BLaER1 (cell line): Measurements from ENCODE around the gene IRGC.
A peak's percentile ranks its signal among the peaks of the same experiment; 100 is the strongest.

ENCODE experiments used
- H3K27ac ChIP-seq: shearing (Covaris generic); formaldehyde crosslinking; 2 replicates; pipeline ENCODE4 v1.8.1; 2022
- H3K27me3 ChIP-seq: shearing (Covaris generic); formaldehyde crosslinking; 2 replicates; pipeline ENCODE4 v1.8.1; 2022
- H3K36me3 ChIP-seq: shearing (Covaris generic); formaldehyde crosslinking; 2 replicates; pipeline ENCODE4 v1.8.1; 2022
- H3K4me1 ChIP-seq: shearing (Covaris generic); formaldehyde crosslinking; 2 replicates; pipeline ENCODE4 v1.8.1; 2022
- H3K4me2 ChIP-seq: shearing (Covaris generic); formaldehyde crosslinking; 2 replicates; pipeline ENCODE4 v1.8.1; 2022
- H3K4me3 ChIP-seq: shearing (Covaris generic); formaldehyde crosslinking; 2 replicates; pipeline ENCODE4 v1.8.1; 2022
- H3K9ac ChIP-seq: shearing (Covaris generic); formaldehyde crosslinking; 2 replicates; pipeline ENCODE4 v1.8.1; 2022
- H3K9me3 ChIP-seq: shearing (Covaris generic); formaldehyde crosslinking; 2 replicates; pipeline ENCODE4 v1.8.1; 2022
- H4K20me1 ChIP-seq: shearing (Covaris generic); formaldehyde crosslinking; 2 replicates; pipeline ENCODE4 v1.8.1; 2022
- Cebpa-rat ChIP-seq: shearing (Covaris generic); IDR thresholded peaks from 2 replicates; pipeline ENCODE4 v1.8.1; 2022

The IRGC gene

DNA sequence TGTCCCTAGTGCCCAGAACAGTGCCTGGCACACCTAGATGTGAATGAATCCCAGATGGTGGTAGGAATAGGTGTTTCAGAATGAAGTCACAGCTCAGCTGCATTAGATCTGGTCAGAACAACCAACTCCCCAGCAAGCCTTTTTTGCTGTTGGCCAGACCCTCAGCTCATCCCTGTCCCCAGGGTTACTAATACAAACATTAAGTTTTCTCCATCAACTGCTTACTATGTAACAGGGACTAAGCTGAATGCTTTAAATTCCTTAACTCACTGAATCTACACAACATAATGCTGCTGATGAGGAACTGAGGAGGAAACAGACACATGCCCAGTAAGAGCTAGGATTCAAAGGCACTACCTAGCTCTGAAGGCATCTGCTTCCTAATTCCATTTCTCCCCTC lies 20.1 kb downstream of the IRGC start:
- peaks cover 25% of the 10 kb centered on the region for H3K4me1 ChIP-seq
- no peaks in the 10 kb centered on the region for H4K20me1 ChIP-seq
- H3K27ac ChIP-seq: no peak overlapping the region
- TF ChIP-seq Cebpa-rat: no peak
- H3K9ac ChIP-seq: no peak overlapping the region
- H3K4me3 ChIP-seq: no peak overlapping the region
- H3K27me3 ChIP-seq: no peaks in the 10 kb centered on the region
- no peak overlapping the region for H3K4me2 ChIP-seq
- H3K36me3 ChIP-seq: peaks cover 100% of the 10 kb centered on the region
- H3K9me3 ChIP-seq: no peaks in the 10 kb centered on the region

- peaks cover 100% of the 10 kb centered on the region for H3K36me3 ChIP-seq
- no peaks in the 10 kb centered on the region for H3K9me3 ChIP-seq
- no peak overlapping the region for H3K9ac ChIP-seq
- no peaks in the 10 kb centered on the region; the same call in 1 of the 2 replicates for H3K27me3 ChIP-seq
- no peak overlapping the region for H3K27ac ChIP-seq
- no peaks in the 10 kb centered on the region for H4K20me1 ChIP-seq
- H3K4me2 ChIP-seq: no peak overlapping the region
- H3K4me3 ChIP-seq: no peak overlapping the region
- no peak for TF ChIP-seq Cebpa-rat
- no peaks in the 10 kb centered on the region for H3K4me1 ChIP-seq
Measured at GRCh38 chr19:43738780-43739211, 22.9 kb downstream of the IRGC start.

GRCh38 chr19:43739439-43740235 lies 23.8 kb downstream of the IRGC start:
- Histone ChIP-seq H3K27ac (no peak overlapping the region), H3K4me1 (no peaks in the 10 kb centered on the region), H3K4me2 (no peak overlapping the region), H3K9me3 (no peaks in the 10 kb centered on the region), H4K20me1 (no peaks in the 10 kb centered on the region), H3K9ac (no peak overlapping the region), H3K4me3 (no peak overlapping the region), H3K36me3 (peaks cover 100% of the 10 kb centered on the region), H3K27me3 (no peaks in the 10 kb centered on the region; the same call in 1 of the 2 replicates)
- TF ChIP-seq Cebpa-rat: no peak

DNA sequence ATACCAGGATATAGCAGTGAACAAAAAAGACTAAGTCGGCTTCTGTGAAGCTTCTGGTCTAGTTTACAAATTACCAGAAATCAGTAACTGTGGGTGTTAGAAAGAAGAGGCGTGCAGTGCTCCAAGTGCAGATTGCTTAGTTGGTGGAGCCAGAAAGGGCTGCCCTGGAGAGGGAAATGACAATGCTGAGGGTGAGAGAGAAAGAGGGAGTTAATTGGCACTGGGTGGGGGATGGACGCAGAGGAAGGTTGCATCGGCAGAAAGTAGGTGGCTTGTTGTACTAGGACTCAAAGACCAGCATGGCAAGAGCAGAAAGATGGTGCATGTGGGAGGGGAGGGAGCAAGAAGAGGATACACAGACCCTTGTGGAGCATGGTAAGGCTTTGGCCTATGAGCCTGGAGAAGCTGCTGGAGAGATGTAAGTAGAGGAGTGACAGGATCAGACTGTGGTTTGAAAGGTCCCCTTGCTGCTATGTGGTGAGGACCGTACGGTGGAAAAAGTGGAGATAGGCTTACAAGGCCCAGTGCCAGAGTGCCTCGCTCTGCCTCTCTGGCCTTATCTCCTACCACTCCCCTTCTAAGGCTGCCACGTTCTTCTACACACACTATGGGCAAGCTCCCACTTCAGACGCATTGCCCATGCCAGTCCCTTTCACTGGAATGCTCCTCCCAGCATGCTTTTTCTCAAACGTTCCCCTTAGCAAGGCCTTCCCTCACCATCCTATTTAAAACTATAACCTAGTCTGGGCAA lies 25.4 kb downstream of the IRGC start:
- Histone ChIP-seq H3K4me3 (no peak overlapping the region), H3K27me3 (no peaks in the 10 kb centered on the region; the same call in 1 of the 2 replicates), H3K36me3 (peaks cover 100% of the 10 kb centered on the region), H3K4me2 (no peak overlapping the region), H4K20me1 (no peaks in the 10 kb centered on the region), H3K4me1 (no peaks in the 10 kb centered on the region), H3K9ac (no peak overlapping the region), H3K9me3 (no peaks in the 10 kb centered on the region), H3K27ac (no peak overlapping the region)
- TF ChIP-seq Cebpa-rat: no peak

- no peak overlapping the region for H3K9ac ChIP-seq
- H4K20me1 ChIP-seq: no peaks in the 10 kb centered on the region
- H3K36me3 ChIP-seq: peaks cover 100% of the 10 kb centered on the region
- no peak for TF ChIP-seq Cebpa-rat
- H3K4me1 ChIP-seq: peaks cover 9% of the 10 kb centered on the region
- H3K27ac ChIP-seq: no peak overlapping the region
- no peak overlapping the region for H3K4me3 ChIP-seq
- no peak overlapping the region for H3K4me2 ChIP-seq
- no peaks in the 10 kb centered on the region; the same call in 1 of the 2 replicates for H3K27me3 ChIP-seq
- no peaks in the 10 kb centered on the region for H3K9me3 ChIP-seq
Measured at GRCh38 chr19:43743059-43743458, 27.2 kb downstream of the IRGC start.

DNA sequence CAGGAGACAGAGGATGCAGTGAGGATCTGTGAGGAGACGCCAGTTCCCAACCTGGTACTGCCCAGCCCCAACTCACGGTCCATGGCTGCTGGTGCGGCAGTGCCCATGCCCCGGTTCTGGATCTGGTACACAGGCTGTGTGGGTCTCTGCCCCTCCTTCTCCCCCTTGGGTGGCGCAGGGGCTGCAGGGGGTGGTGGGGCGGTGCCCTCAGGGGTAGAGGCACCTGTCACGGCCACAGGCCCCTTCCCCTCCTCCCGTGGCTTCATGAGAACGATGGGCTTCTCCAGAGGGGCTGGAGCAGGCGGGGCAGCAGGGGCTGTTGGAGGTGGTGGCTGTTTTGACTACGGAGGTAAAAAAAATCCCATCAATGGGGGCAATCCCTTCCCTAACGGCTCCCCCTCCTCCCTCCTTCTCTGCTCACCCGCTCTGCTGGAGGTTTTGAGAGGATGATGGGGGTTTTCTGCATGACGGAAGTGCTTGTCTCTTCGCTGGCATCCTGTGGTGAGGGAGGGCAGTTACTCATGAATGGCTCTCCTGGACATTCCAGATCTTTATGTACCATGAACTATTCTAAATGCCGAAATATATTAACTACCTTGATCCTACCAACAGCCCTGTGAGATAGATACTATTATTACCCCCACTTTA lies 31.8 kb downstream of the IRGC start:
- peak overlapping the region; percentile 46 for H3K27ac ChIP-seq
- TF ChIP-seq Cebpa-rat: no peak
- no peaks in the 10 kb centered on the region; the same call in 1 of the 2 replicates for H3K27me3 ChIP-seq
- peaks cover 100% of the 10 kb centered on the region for H3K36me3 ChIP-seq
- no peak overlapping the region for H3K4me3 ChIP-seq
- no peaks in the 10 kb centered on the region for H3K9me3 ChIP-seq
- peaks cover 8% of the 10 kb centered on the region; the same call in 1 of the 2 replicates for H4K20me1 ChIP-seq
- peaks cover 26% of the 10 kb centered on the region for H3K4me1 ChIP-seq
- peak overlapping the region; percentile 18; the same call in 1 of the 2 replicates for H3K9ac ChIP-seq
- H3K4me2 ChIP-seq: peak overlapping the region; percentile 48

DNA sequence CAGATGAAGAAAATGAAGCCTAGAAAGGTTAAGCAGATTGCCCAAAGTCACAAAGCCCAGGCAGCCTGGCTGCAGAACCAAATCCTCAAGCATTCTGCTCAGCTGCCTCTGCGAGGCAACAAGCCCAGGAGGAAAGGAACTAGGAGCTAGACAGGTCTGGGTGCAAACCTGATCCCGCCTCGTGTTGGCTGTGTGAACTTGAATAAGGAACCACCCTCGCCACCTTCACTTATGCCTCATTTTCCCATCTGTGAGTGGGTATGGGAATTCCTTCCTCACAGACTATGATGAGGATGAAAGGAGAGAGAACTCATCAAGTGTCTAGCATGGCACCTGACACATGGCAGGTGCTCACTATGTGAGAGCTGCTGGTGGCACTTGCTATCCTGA lies 32.3 kb downstream of the IRGC start:
- no peak overlapping the region for H3K4me3 ChIP-seq
- peaks cover 31% of the 10 kb centered on the region for H3K4me1 ChIP-seq
- peak overlapping the region; percentile 46 for H3K27ac ChIP-seq
- peaks cover 8% of the 10 kb centered on the region; the same call in 1 of the 2 replicates for H4K20me1 ChIP-seq
- H3K9me3 ChIP-seq: no peaks in the 10 kb centered on the region
- peak overlapping the region; percentile 48 for H3K4me2 ChIP-seq
- H3K9ac ChIP-seq: peak overlapping the region; percentile 18; the same call in 1 of the 2 replicates
- H3K27me3 ChIP-seq: no peaks in the 10 kb centered on the region
- H3K36me3 ChIP-seq: peaks cover 97% of the 10 kb centered on the region
- TF ChIP-seq Cebpa-rat: no peak

- peaks cover 36% of the 10 kb centered on the region for H3K4me1 ChIP-seq
- peak overlapping the region; percentile 48 for H3K4me2 ChIP-seq
- no peak for TF ChIP-seq Cebpa-rat
- H3K9ac ChIP-seq: peak overlapping the region; percentile 18; the same call in 1 of the 2 replicates
- H3K27me3 ChIP-seq: no peaks in the 10 kb centered on the region
- no peak overlapping the region for H3K4me3 ChIP-seq
- H3K9me3 ChIP-seq: no peaks in the 10 kb centered on the region
- H3K36me3 ChIP-seq: peaks cover 92% of the 10 kb centered on the region
- peaks cover 8% of the 10 kb centered on the region; the same call in 1 of the 2 replicates for H4K20me1 ChIP-seq
- peak overlapping the region; percentile 46 for H3K27ac ChIP-seq
Measured at GRCh38 chr19:43748685-43749084, 32.8 kb downstream of the IRGC start.

GRCh38 chr19:43749152-43749551 lies 33.3 kb downstream of the IRGC start:
- no peak for TF ChIP-seq Cebpa-rat

More at GRCh38 chr19:43749152-43749551, 33.3 kb downstream of the IRGC start:
- Histone ChIP-seq H3K4me3 (no peak overlapping the region), H3K4me2 (no peak overlapping the region), H3K27me3 (no peaks in the 10 kb centered on the region), H3K36me3 (peaks cover 87% of the 10 kb centered on the region), H3K9me3 (no peaks in the 10 kb centered on the region), H3K4me1 (peaks cover 40% of the 10 kb centered on the region), H3K27ac (no peak overlapping the region), H3K9ac (0 out of 2 replicates have a peak overlapping the region, but pooled peaks have one; percentile 18), H4K20me1 (peaks cover 8% of the 10 kb centered on the region; the same call in 1 of the 2 replicates)
